Glutamatergic neuron (in vitro differentiated cells): ENCODE results near the gene STS. TPM values are rescaled to one million over a fixed set of nuclear protein-coding genes. Genes with fewer than 3 reads are reported as not detected.

Source experiments
- DNase-seq: peaks from one replicate; pipeline ENCODE4 v3.0.0; 2022
- H3K27ac Mint-ChIP-seq: one replicate; pipeline ENCODE4 v1.8.0; 2020; ENCODE audit warnings: mild to moderate bottlenecking, mixed read lengths, inconsistent platforms; ENCODE audit not compliant: unreplicated experiment
- H3K27me3 Mint-ChIP-seq: one replicate; pipeline ENCODE4 v1.8.0; 2020; ENCODE audit warnings: mild to moderate bottlenecking, moderate library complexity, mixed read lengths, inconsistent platforms; ENCODE audit not compliant: unreplicated experiment
- H3K36me3 Mint-ChIP-seq: one replicate; pipeline ENCODE4 v1.8.0; 2020; ENCODE audit warnings: mild to moderate bottlenecking, mixed read lengths, inconsistent platforms; ENCODE audit not compliant: unreplicated experiment
- H3K4me1 Mint-ChIP-seq: one replicate; pipeline ENCODE4 v1.8.0; 2020; ENCODE audit warnings: mild to moderate bottlenecking, low read depth, mixed read lengths, inconsistent platforms; ENCODE audit not compliant: unreplicated experiment
- H3K4me3 Mint-ChIP-seq: one replicate; pipeline ENCODE4 v1.8.0; 2020; ENCODE audit warnings: mild to moderate bottlenecking, mixed read lengths, inconsistent platforms; ENCODE audit not compliant: unreplicated experiment
- H3K9me3 Mint-ChIP-seq: one replicate; pipeline ENCODE4 v1.8.0; 2020; ENCODE audit warnings: mild to moderate bottlenecking, moderate library complexity, mixed read lengths, inconsistent platforms; ENCODE audit not compliant: unreplicated experiment
- CTCF ChIP-seq: fragments of 200-600 bp; sonication (generic); IDR thresholded peaks from one replicate; pipeline ENCODE4 v1.5.0; 2021; ENCODE audit not compliant: partially characterized antibody, unreplicated experiment
- long read RNA-seq: library from polyadenylated mRNA; unstranded; transcript quantifications from one replicate; pipeline ENCODE4 v2.0.0, GENCODE V29; 2020; ENCODE audit not compliant: unreplicated experiment
- total RNA-seq: library from RNA; stranded (reverse); fragmentation: NEBNext Ultra II Directional; extraction: Animal tissue kit (Norgen Biotek cat#: 25700); gene quantifications from one replicate; pipeline ENCODE4 v1.2.1, GENCODE V29; 2021; ENCODE audit not compliant: unreplicated experiment

STS gene
- 7.2 TPM for total RNA-seq
- long read RNA-seq, result 0 reads

GRCh38 chrX:7147413-7147977 is at the start of gene STS:
Gene STS (plus strand): TSS chrX:7147712. CDS start chrX:7253200, 105,488 bp downstream.
- Mint-ChIP-seq H3K4me1 (peaks cover 12% of the 10 kb centered on the region), H3K9me3 (peaks cover 8% of the 10 kb centered on the region), H3K36me3 (no peaks in the 10 kb centered on the region), H3K27me3 (peaks cover 3% of the 10 kb centered on the region), H3K27ac (peak within 1 kb of the TSS; percentile 92), H3K4me3 (peak within 1 kb of the TSS; percentile 86)
- no peak for TF ChIP-seq CTCF
- peak; percentile 54 for DNase-seq

GRCh38 chrX:7100022-7100421 is 47.5 kb upstream of the STS start:
- no peaks in the 10 kb centered on the region for H3K9me3 Mint-ChIP-seq
- no peaks in the 10 kb centered on the region for H3K36me3 Mint-ChIP-seq
- H3K4me3 Mint-ChIP-seq, result no peak overlapping the region
- no peak for DNase-seq
- no peak for TF ChIP-seq CTCF
- no peak overlapping the region for H3K27ac Mint-ChIP-seq
- H3K4me1 Mint-ChIP-seq, result peaks cover 7% of the 10 kb centered on the region
- H3K27me3 Mint-ChIP-seq, result no peaks in the 10 kb centered on the region

GRCh38 chrX:7102119-7102518 is 45.4 kb upstream of the STS start:
- no peak for DNase-seq
- Mint-ChIP-seq H3K4me3 (no peak overlapping the region), H3K9me3 (no peaks in the 10 kb centered on the region), H3K27me3 (no peaks in the 10 kb centered on the region), H3K36me3 (no peaks in the 10 kb centered on the region), H3K4me1 (peaks cover 4% of the 10 kb centered on the region), H3K27ac (no peak overlapping the region)
- no peak for TF ChIP-seq CTCF

- Mint-ChIP-seq H3K4me3 (no peak overlapping the region), H3K27ac (no peak overlapping the region), H3K4me1 (peaks cover 19% of the 10 kb centered on the region), H3K36me3 (no peaks in the 10 kb centered on the region), H3K27me3 (peaks cover 3% of the 10 kb centered on the region), H3K9me3 (peaks cover 4% of the 10 kb centered on the region)
- no peak for TF ChIP-seq CTCF
- no peak for DNase-seq
These were observed 40.9 kb upstream of the STS start for GRCh38 chrX:7106649-7107048.

GRCh38 chrX:7108030-7108429 is 39.5 kb upstream of the STS start:
- H3K4me1 Mint-ChIP-seq, result peaks cover 19% of the 10 kb centered on the region
- no peaks in the 10 kb centered on the region for H3K36me3 Mint-ChIP-seq
- H3K9me3 Mint-ChIP-seq, result peaks cover 4% of the 10 kb centered on the region
- DNase-seq, result no peak
- H3K27ac Mint-ChIP-seq, result no peak overlapping the region
- TF ChIP-seq CTCF, result no peak
- no peak overlapping the region for H3K4me3 Mint-ChIP-seq
- H3K27me3 Mint-ChIP-seq, result peaks cover 3% of the 10 kb centered on the region
